Common myeloid progenitor, CD34-positive (primary cell): ENCODE results near the gene RIMS1.

Experiments
- CTCF ChIA-PET: fragments of 350-600 bp; sonication (Branson Sonifier 250); formaldehyde crosslinking; loops from one replicate; lab custom pipeline; 2021; ENCODE audit warnings: antibody characterized with exemption; lab: Charles Lee
- POLR2A ChIA-PET: fragments of 350-600 bp; sonication (Branson Sonifier 250); formaldehyde crosslinking; loops from one replicate; lab custom pipeline; 2021; ENCODE audit warnings: antibody characterized with exemption; lab: Charles Lee
- DNase-seq, 3 donors: peaks; one replicate each; pipeline versions ENCODE4 v3.0.0 to v3.0.0-alpha.2; 2013
- H3K27ac ChIP-seq, 2 experiments: 1 replicate in 1 of 2; 2 replicates in 1 of 2; pipeline ENCODE4 v1.7.0; 2013; ENCODE audit warnings: inconsistent platforms in 2 of 2, low read length in 2 of 2, mild to moderate bottlenecking in 2 of 2, low read depth in 1 of 2, moderate library complexity in 1 of 2; ENCODE audit not compliant: severe bottlenecking in 2 of 2, insufficient read depth in 1 of 2, poor library complexity in 1 of 2
- H3K27me3 ChIP-seq, 5 experiments: replicated peaks in 2 of 5; 1 replicate in 3 of 5; 2 replicates in 2 of 5; pipeline versions ENCODE4 v1.6.1 to v1.7.0; 2013; ENCODE audit warnings: low read length in 4 of 5, mild to moderate bottlenecking in 2 of 5, moderate library complexity in 2 of 5, inconsistent platforms in 1 of 5; ENCODE audit not compliant: insufficient read depth in 5 of 5, control insufficient read depth in 4 of 5
- H3K36me3 ChIP-seq, 4 experiments: 1 replicate in 2 of 4; 2 replicates in 2 of 4; pipeline versions ENCODE4 v1.6.1 to v1.7.0; 2013; ENCODE audit warnings: low read length in 3 of 4, control low read depth in 1 of 4, mild to moderate bottlenecking in 1 of 4; ENCODE audit not compliant: control insufficient read depth in 4 of 4, insufficient read depth in 4 of 4
- H3K4me1 ChIP-seq, 4 experiments: 1 replicate in 3 of 4; 2 replicates in 1 of 4; pipeline versions ENCODE4 v1.6.1 to v1.7.1; 2013; ENCODE audit warnings: low read length in 3 of 4, mild to moderate bottlenecking in 3 of 4, control low read depth in 1 of 4, inconsistent platforms in 1 of 4, moderate library complexity in 1 of 4; ENCODE audit not compliant: control insufficient read depth in 4 of 4, insufficient read depth in 4 of 4; ENCODE audit errors: control extremely low read depth in 1 of 4
- H3K4me3 ChIP-seq, 7 experiments: 1 replicate in 4 of 7; 2 replicates in 3 of 7; pipeline versions ENCODE4 v1.5.1 to v1.7.0; 2013; ENCODE audit warnings: mild to moderate bottlenecking in 7 of 7, low read length in 6 of 7, moderate library complexity in 6 of 7, inconsistent platforms in 2 of 7, low read depth in 2 of 7, control low read depth in 1 of 7; ENCODE audit not compliant: insufficient read depth in 4 of 7, control insufficient read depth in 1 of 7; ENCODE audit errors: extremely low read depth in 1 of 7
- H3K9me3 ChIP-seq, 5 experiments: 1 replicate in 4 of 5; 2 replicates in 1 of 5; pipeline versions ENCODE4 v1.6.1 to v1.7.1; 2013; ENCODE audit warnings: low read length in 4 of 5, mild to moderate bottlenecking in 2 of 5, inconsistent platforms in 1 of 5, low read depth in 1 of 5, moderate library complexity in 1 of 5; ENCODE audit not compliant: control insufficient read depth in 4 of 5, insufficient read depth in 2 of 5; ENCODE audit errors: control extremely low read depth in 1 of 5
- WGBS: methylation state at CpG from one replicate; pipeline ENCODE4 v1.1.5; 2013; ENCODE audit not compliant: insufficient coverage; 5-methylcytosine and 5-hydroxymethylcytosine counted together

Gene RIMS1

GRCh38 chr6:72217626-72218025 lies 331.3 kb downstream of the RIMS1 start:
- CTCF ChIA-PET, result no interaction called here
- DNase-seq, result no peak
- Histone ChIP-seq H3K4me3 (no peak overlapping the region), H3K27ac (no peak overlapping the region), H3K4me1 (no peaks in the 10 kb centered on the region), H3K36me3 (no peaks in the 10 kb centered on the region), H3K27me3 (no peaks in the 10 kb centered on the region), H3K9me3 (no peaks in the 10 kb centered on the region)
- 100% methylated on average over 2 of the region's 2 CpGs for WGBS
- POLR2A ChIA-PET, result no interaction called here

DNA sequence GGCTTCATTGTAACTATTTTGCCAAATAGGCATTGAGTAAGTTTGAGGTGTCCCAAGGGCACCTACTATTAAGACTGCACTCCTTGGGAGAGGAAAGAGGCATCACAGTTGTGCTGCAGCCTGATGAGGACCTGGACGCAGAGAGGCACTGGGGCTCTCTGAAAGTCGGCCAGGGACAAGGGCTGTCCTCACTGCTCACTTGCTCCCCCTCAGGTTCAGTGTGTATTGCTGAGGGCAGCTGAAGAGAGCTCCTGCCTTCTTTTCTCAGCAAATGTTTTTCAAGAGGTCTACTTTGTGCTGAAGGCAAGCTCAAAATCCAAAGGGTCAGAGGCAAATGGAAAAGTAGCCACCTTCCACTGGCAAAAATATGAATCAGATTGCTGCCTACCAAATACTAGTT lies 331.8 kb downstream of the RIMS1 start:
- H3K4me1 ChIP-seq, result no peaks in the 10 kb centered on the region
- ChIA-PET CTCF (no interaction called here), POLR2A (no interaction called here)
- DNase-seq, result no peak
- WGBS, result 0% methylated on average over 1 of the region's 2 CpGs
- H3K9me3 ChIP-seq, result no peaks in the 10 kb centered on the region
- H3K27ac ChIP-seq, result no peak overlapping the region
- H3K27me3 ChIP-seq, result no peaks in the 10 kb centered on the region
- no peaks in the 10 kb centered on the region for H3K36me3 ChIP-seq
- H3K4me3 ChIP-seq, result no peak overlapping the region

DNA sequence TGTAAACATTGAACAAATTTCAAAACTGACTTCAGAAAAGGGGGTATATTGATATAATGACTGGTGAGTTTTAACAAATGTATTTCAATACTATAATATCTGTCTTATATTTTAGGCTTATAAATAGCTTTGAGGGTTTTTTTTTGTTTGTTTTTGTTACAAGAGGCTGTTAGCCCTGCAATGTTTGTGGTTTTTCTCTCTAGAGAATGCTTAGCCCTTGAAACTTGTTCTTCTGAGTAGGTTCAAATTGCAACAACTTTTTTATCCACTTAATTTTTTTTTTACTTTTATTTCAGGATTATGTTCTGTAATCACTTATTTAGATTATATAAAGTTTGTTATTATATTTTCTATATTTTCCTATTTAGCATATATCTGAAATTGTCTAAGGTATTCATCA lies 333.2 kb downstream of the RIMS1 start:
- no peak for DNase-seq
- no peak overlapping the region for H3K27ac ChIP-seq
- H3K27me3 ChIP-seq, result no peaks in the 10 kb centered on the region
- CTCF ChIA-PET, result no interaction called here
- H3K36me3 ChIP-seq, result no peaks in the 10 kb centered on the region
- H3K4me1 ChIP-seq, result no peaks in the 10 kb centered on the region
- no peak overlapping the region for H3K4me3 ChIP-seq
- H3K9me3 ChIP-seq, result no peaks in the 10 kb centered on the region
- POLR2A ChIA-PET, result no interaction called here

- CTCF ChIA-PET, result no interaction called here
- WGBS, result no CpG with 5 or more reads among the region's 1 CpG
Observed at GRCh38 chr6:72238021-72238420, 351.7 kb downstream of the RIMS1 start.

DNA sequence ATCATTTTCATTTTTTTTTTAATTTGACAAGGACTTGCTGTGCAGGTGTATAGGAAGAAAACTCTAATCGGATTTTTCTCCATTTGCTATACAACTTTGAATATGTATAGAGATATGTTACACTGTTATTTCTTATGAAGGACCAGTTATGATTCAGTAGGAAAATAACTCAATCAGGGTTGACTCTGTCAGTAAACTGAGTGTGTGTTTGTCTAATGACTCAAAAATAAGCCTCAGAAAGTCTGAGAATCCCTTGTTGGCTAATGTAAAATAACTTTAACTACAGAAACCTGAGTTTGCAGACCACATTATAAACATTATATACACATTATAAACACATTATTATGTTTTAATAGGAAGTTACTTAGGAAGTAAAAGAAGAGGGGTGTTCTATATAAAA lies 352.6 kb downstream of the RIMS1 start:
- H3K9me3 ChIP-seq, result no peaks in the 10 kb centered on the region
- WGBS, result no CpG with 5 or more reads among the region's 1 CpG
- no peaks in the 10 kb centered on the region for H3K36me3 ChIP-seq
- POLR2A ChIA-PET, result no interaction called here
- no peak overlapping the region for H3K4me3 ChIP-seq
- no peaks in the 10 kb centered on the region for H3K27me3 ChIP-seq
- H3K27ac ChIP-seq, result no peak overlapping the region
- no peaks in the 10 kb centered on the region for H3K4me1 ChIP-seq
- CTCF ChIA-PET, result no interaction called here
- no peak for DNase-seq

More at GRCh38 chr6:72238021-72238420, 351.7 kb downstream of the RIMS1 start:
- no peak overlapping the region for H3K27ac ChIP-seq
- POLR2A ChIA-PET, result no interaction called here
- H3K36me3 ChIP-seq, result no peaks in the 10 kb centered on the region
- H3K4me3 ChIP-seq, result no peak overlapping the region
- DNase-seq, result no peak
- H3K4me1 ChIP-seq, result no peaks in the 10 kb centered on the region
- no peaks in the 10 kb centered on the region for H3K9me3 ChIP-seq
- no peaks in the 10 kb centered on the region for H3K27me3 ChIP-seq

- no CpG with 5 or more reads among the region's 2 CpGs for WGBS
- no peaks in the 10 kb centered on the region for H3K4me1 ChIP-seq
- H3K27me3 ChIP-seq, result no peaks in the 10 kb centered on the region
- no peaks in the 10 kb centered on the region for H3K36me3 ChIP-seq
- ChIA-PET CTCF (no interaction called here), POLR2A (no interaction called here)
- no peaks in the 10 kb centered on the region for H3K9me3 ChIP-seq
- H3K4me3 ChIP-seq, result no peak overlapping the region
- DNase-seq, result no peak
- no peak overlapping the region for H3K27ac ChIP-seq
Observed at GRCh38 chr6:72245565-72245964, 359.2 kb downstream of the RIMS1 start.

DNA sequence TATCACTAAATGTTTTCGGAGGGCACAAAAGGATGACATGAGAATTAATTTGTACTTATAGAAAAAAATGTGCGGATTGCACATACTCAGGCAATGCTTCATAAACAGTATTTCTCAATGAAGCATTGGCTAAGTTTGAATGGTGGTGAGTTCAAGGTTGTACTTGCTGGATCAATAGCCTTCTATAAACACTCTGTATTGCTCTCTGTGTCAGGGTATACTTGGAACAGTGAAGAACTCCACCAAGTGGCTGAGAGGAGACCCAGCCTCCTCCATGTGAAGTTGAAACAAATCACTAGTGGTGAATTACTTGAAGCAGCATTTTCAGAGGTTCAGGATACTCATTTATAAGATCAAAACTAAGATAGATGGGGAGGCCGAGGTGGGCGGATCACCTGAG lies 360.6 kb downstream of the RIMS1 start:
- DNase-seq, result no peak
- Histone ChIP-seq H3K27ac (no peak overlapping the region), H3K9me3 (no peaks in the 10 kb centered on the region), H3K27me3 (no peaks in the 10 kb centered on the region), H3K4me3 (no peak overlapping the region), H3K4me1 (no peaks in the 10 kb centered on the region), H3K36me3 (no peaks in the 10 kb centered on the region)
- WGBS, result 92% methylated on average over 3 of the region's 4 CpGs
- POLR2A ChIA-PET, result no interaction called here
- CTCF ChIA-PET, result no interaction called here
